H9 (cell line): ENCODE results near the gene CDH13. TPM values are rescaled to one million over a fixed set of nuclear protein-coding genes. Genes with fewer than 3 reads are reported as not detected.

Source experiments
- DNase-seq: peaks from one replicate; pipeline ENCODE4 v3.0.0-alpha.2; 2017
- H2AFZ ChIP-seq: one replicate; pipeline ENCODE4 v1.6.1; 2013; ENCODE audit warnings: mild to moderate bottlenecking, low read length, control low read depth, moderate library complexity
- H2AK5ac ChIP-seq: 2 replicates; pipeline ENCODE4 v1.6.1; 2013; ENCODE audit warnings: low read length, control low read depth, mixed read lengths; ENCODE audit not compliant: insufficient read length
- H2BK120ac ChIP-seq: one replicate; pipeline ENCODE4 v1.6.1; 2013; ENCODE audit warnings: low read depth, mild to moderate bottlenecking, low read length, control low read depth, inconsistent platforms; ENCODE audit not compliant: poor library complexity, severe bottlenecking
- H2BK12ac ChIP-seq: 2 replicates; pipeline ENCODE4 v1.6.1; 2013; ENCODE audit warnings: low read length, control low read depth, mixed read lengths, low read depth; ENCODE audit not compliant: insufficient read length
- H2BK15ac ChIP-seq: 2 replicates; pipeline ENCODE4 v1.6.1; 2013; ENCODE audit warnings: low read depth, low read length, control low read depth
- H2BK20ac ChIP-seq: one replicate; pipeline ENCODE4 v1.6.1; 2013; ENCODE audit warnings: low read depth, mild to moderate bottlenecking, low read length, control low read depth, inconsistent platforms; ENCODE audit not compliant: poor library complexity, severe bottlenecking
- H2BK5ac ChIP-seq: 2 replicates; pipeline ENCODE4 v1.6.1; 2013; ENCODE audit warnings: low read length, control low read depth, mixed read lengths; ENCODE audit not compliant: insufficient read length
- H3K14ac ChIP-seq: 2 replicates; pipeline ENCODE4 v1.6.1; 2013; ENCODE audit warnings: low read length, control low read depth; ENCODE audit not compliant: insufficient read depth
- H3K18ac ChIP-seq: 2 replicates; pipeline ENCODE4 v1.6.1; 2013; ENCODE audit warnings: low read depth, mild to moderate bottlenecking, mixed read lengths, low read length, control low read depth; ENCODE audit not compliant: insufficient read length
- H3K23ac ChIP-seq: 2 replicates; pipeline ENCODE4 v1.6.1; 2013; ENCODE audit warnings: low read length, control low read depth, mixed read lengths, low read depth; ENCODE audit not compliant: insufficient read length
- H3K23me2 ChIP-seq: 2 replicates; pipeline ENCODE4 v1.6.1; 2013; ENCODE audit warnings: low read depth, mild to moderate bottlenecking, mixed read lengths, low read length, control low read depth; ENCODE audit not compliant: insufficient read length, poor library complexity, severe bottlenecking
- H3K27ac ChIP-seq: 2 replicates; pipeline ENCODE4 v1.5.1; 2013; ENCODE audit warnings: low read length, control low read depth, mixed read lengths, low read depth; ENCODE audit not compliant: insufficient read length
- H3K27me3 ChIP-seq: 2 replicates; pipeline ENCODE4 v1.6.1; 2013; ENCODE audit warnings: low read length, control low read depth, inconsistent platforms; ENCODE audit not compliant: insufficient read depth
- H3K4ac ChIP-seq: 2 replicates; pipeline ENCODE4 v1.6.1; 2013; ENCODE audit warnings: low read depth, mild to moderate bottlenecking, control low read depth, inconsistent platforms, low read length, moderate library complexity
- H3K4me1 ChIP-seq: 2 replicates; pipeline ENCODE4 v1.6.1; 2013; ENCODE audit warnings: low read length, control low read depth, inconsistent platforms; ENCODE audit not compliant: insufficient read depth
- H3K4me2 ChIP-seq: 2 replicates; pipeline ENCODE4 v1.6.1; 2013; ENCODE audit warnings: low read length, control low read depth, mixed read lengths; ENCODE audit not compliant: insufficient read length, insufficient read depth
- H3K56ac ChIP-seq: 2 replicates; pipeline ENCODE4 v1.6.1; 2013; ENCODE audit warnings: low read depth, mild to moderate bottlenecking, mixed read lengths, low read length, control low read depth; ENCODE audit not compliant: insufficient read length
- H3K79me1 ChIP-seq: 2 replicates; pipeline ENCODE4 v1.6.1; 2013; ENCODE audit warnings: low read depth, mild to moderate bottlenecking, moderate library complexity, low read length, control low read depth, inconsistent platforms; ENCODE audit not compliant: insufficient read depth, poor library complexity, severe bottlenecking
- H3K79me2 ChIP-seq: 2 replicates; pipeline ENCODE4 v1.6.1; 2013; ENCODE audit warnings: low read length, control low read depth, inconsistent platforms; ENCODE audit not compliant: insufficient read depth
- H3K9ac ChIP-seq: 2 replicates; pipeline ENCODE4 v1.6.1; 2013; ENCODE audit warnings: low read length, control low read depth, mixed read lengths; ENCODE audit not compliant: insufficient read length; ENCODE audit errors: extremely low read depth
- H3K9me3 ChIP-seq: one replicate; pipeline ENCODE4 v1.6.1; 2013; ENCODE audit warnings: low read depth, low read length, inconsistent platforms; ENCODE audit not compliant: control insufficient read depth
- H3T11ph ChIP-seq: one replicate; pipeline ENCODE4 v1.6.1; 2013; ENCODE audit warnings: mild to moderate bottlenecking, low read length, control low read depth, inconsistent platforms
- H4K20me1 ChIP-seq: one replicate; pipeline ENCODE4 v1.6.1; 2013; ENCODE audit not compliant: control insufficient read depth, insufficient read length, insufficient read depth
- H4K5ac ChIP-seq: 2 replicates; pipeline ENCODE4 v1.6.1; 2013; ENCODE audit warnings: low read depth, mild to moderate bottlenecking, mixed read lengths, low read length, control low read depth; ENCODE audit not compliant: insufficient read length
- H4K8ac ChIP-seq: replicated peaks from 2 replicates; pipeline ENCODE4 v1.6.1; 2013; ENCODE audit warnings: low read length, control low read depth, mixed read lengths, low read depth; ENCODE audit not compliant: insufficient read length
- H4K91ac ChIP-seq: 2 replicates; pipeline ENCODE4 v1.6.1; 2013; ENCODE audit warnings: low read depth, mild to moderate bottlenecking, moderate library complexity, mixed read lengths, low read length, control low read depth; ENCODE audit not compliant: insufficient read length
- H3K27ac Mint-ChIP-seq, 3 experiments: 2 replicates in 2 of 3; 3 replicates in 1 of 3; pipeline ENCODE4 v1.8.0; 2020 to 2021; ENCODE audit warnings: mixed read lengths in 3 of 3, mild to moderate bottlenecking in 1 of 3, moderate library complexity in 1 of 3
- H3K27me3 Mint-ChIP-seq: 2 replicates; pipeline ENCODE4 v1.8.0; 2021; ENCODE audit warnings: low read depth, mild to moderate bottlenecking, moderate library complexity, mixed read lengths
- H3K36me3 Mint-ChIP-seq, 3 experiments: 2 replicates in 2 of 3; 3 replicates in 1 of 3; pipeline ENCODE4 v1.8.0; 2020 to 2021; ENCODE audit warnings: low read depth in 3 of 3, mixed read lengths in 3 of 3; ENCODE audit not compliant: insufficient read depth in 1 of 3
- H3K4me1 Mint-ChIP-seq, 2 experiments: 2 replicates each; pipeline ENCODE4 v1.8.0; 2020; ENCODE audit warnings: mixed read lengths in 2 of 2
- H3K4me3 Mint-ChIP-seq, 2 experiments: 2 replicates in 1 of 2; 3 replicates in 1 of 2; pipeline ENCODE4 v1.8.0; 2020 to 2021; ENCODE audit warnings: mild to moderate bottlenecking in 2 of 2, mixed read lengths in 2 of 2, moderate library complexity in 1 of 2
- H3K9me3 Mint-ChIP-seq, 2 experiments: 2 replicates in 1 of 2; 3 replicates in 1 of 2; pipeline ENCODE4 v1.8.0; 2020; ENCODE audit warnings: mild to moderate bottlenecking in 2 of 2, mixed read lengths in 2 of 2, moderate library complexity in 1 of 2
- CTCF ChIP-seq: fragments of 200-600 bp; sonication (generic); conservative IDR thresholded peaks from 3 replicates; pipeline ENCODE4 v1.8.0; 2021; ENCODE audit warnings: antibody characterized with exemption, mild to moderate bottlenecking
- WGBS: extraction: QIAGEN DNeasy Blood & Tissue Kit; methylation state at CpG from one replicate; pipeline ENCODE4 v1.1.7; 2013; ENCODE audit warnings: missing lambda C conversion rate, low lambda C conversion rate, mixed read lengths; ENCODE audit not compliant: insufficient read length; ENCODE audit errors: extremely low coverage; 5-methylcytosine and 5-hydroxymethylcytosine counted together
- total RNA-seq: library from RNA; stranded (reverse); gene quantifications from 2 replicates; pipeline ENCODE4 v1.2.1, GENCODE V29; 2021

Gene CDH13
- total RNA-seq, 1 experiment from 2014 or later, result 1.5 TPM

DNA sequence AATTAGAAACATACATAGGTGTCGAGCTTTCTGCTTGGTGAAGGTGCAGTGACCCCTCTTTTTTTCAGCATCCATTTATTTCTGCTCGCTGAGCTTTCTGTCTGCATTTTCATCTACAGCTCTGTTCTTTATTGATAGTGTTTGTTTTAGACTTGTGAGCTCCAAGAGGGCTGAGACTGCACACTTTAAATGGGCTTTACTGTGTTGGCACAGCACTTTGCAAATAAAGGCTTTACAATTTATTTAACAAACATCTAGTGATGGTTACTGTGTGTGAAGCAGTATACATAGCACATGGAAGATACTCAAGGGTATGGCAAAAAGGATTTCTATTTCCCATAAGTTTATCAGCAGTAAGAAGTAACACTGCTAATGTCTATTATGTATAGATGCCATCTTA, 617.3 kb downstream of the CDH13 start:
- Histone ChIP-seq H3K4me1 (no peaks in the 10 kb centered on the region; the same call in 1 of the 2 replicates), H3K9me3 (no peaks in the 10 kb centered on the region), H3K4ac (no peak overlapping the region), H3K23me2 (no peaks in the 10 kb centered on the region), H3K14ac (no peak overlapping the region), H2AFZ (no peak overlapping the region), H3K79me1 (no peaks in the 10 kb centered on the region), H3K23ac (no peak overlapping the region), H3K27ac (no peak overlapping the region), H2BK120ac (no peak overlapping the region), H4K20me1 (no peaks in the 10 kb centered on the region), H4K5ac (no peak overlapping the region), H2BK12ac (no peak overlapping the region), H2AK5ac (no peak overlapping the region), H2BK5ac (no peak overlapping the region), H3K79me2 (no peaks in the 10 kb centered on the region), H4K91ac (no peak overlapping the region), H2BK20ac (no peak overlapping the region), H3K18ac (no peak overlapping the region), H4K8ac (no peak overlapping the region), H3K27me3 (no peaks in the 10 kb centered on the region), H3K9ac (no peak overlapping the region), H3T11ph (no peak overlapping the region), H3K56ac (no peak overlapping the region), H3K4me2 (no peak overlapping the region), H2BK15ac (no peak overlapping the region)
- peaks cover 15 to 19% of the 10 kb centered on the region in 2 experiments for H3K4me1 Mint-ChIP-seq
- no peak for DNase-seq
- WGBS, result no CpG with 5 or more reads among the region's 2 CpGs
- no peaks in the 10 kb centered on the region for H3K36me3 Mint-ChIP-seq
- no peak for TF ChIP-seq CTCF
- H3K27me3 Mint-ChIP-seq, result peaks cover 7% of the 10 kb centered on the region
- H3K9me3 Mint-ChIP-seq, result no peaks in the 10 kb centered on the region
- no peak overlapping the region for H3K4me3 Mint-ChIP-seq
- H3K27ac Mint-ChIP-seq, result no peak overlapping the region
